RWPE2 (cell line): Measurements from ENCODE around the gene EPB41L4A.

ENCODE experiments used
- ATAC-seq: fragments of 200-7000 bp; cut with Tn5 transposase; 3 replicates; pipeline ENCODE4 v1.9.1; 2021; ENCODE audit warnings: low read depth
- DNase-seq: peaks from one replicate; pipeline ENCODE4 v3.0.0-alpha.2; 2020; ENCODE audit warnings: low spot score
- H3K27ac ChIP-seq: fragments of 450-650 bp; 2 replicates; pipeline ENCODE4 v1.5.1; 2017; ENCODE audit warnings: mild to moderate bottlenecking; ENCODE audit not compliant: poor library complexity, severe bottlenecking
- H3K27me3 ChIP-seq: fragments of 250-450 bp; sonication (Bioruptor Pico); 2 replicates; pipeline ENCODE4 v1.5.1; 2021; ENCODE audit warnings: mild to moderate bottlenecking, moderate library complexity; ENCODE audit not compliant: insufficient read depth, poor library complexity, severe bottlenecking
- H3K36me3 ChIP-seq: fragments of 250-450 bp; sonication (Bioruptor Pico); 2 replicates; pipeline ENCODE4 v1.5.1; 2020; ENCODE audit warnings: low read depth, mild to moderate bottlenecking, moderate library complexity
- H3K4me1 ChIP-seq: fragments of 250-450 bp; sonication (Bioruptor Pico); 2 replicates; pipeline ENCODE4 v1.5.1; 2021; ENCODE audit warnings: mild to moderate bottlenecking, moderate library complexity; ENCODE audit not compliant: insufficient read depth, poor library complexity, severe bottlenecking
- H3K4me3 ChIP-seq: fragments of 250-450 bp; sonication (Bioruptor Pico); 2 replicates; pipeline ENCODE4 v1.5.1; 2021; ENCODE audit warnings: mild to moderate bottlenecking, moderate library complexity; ENCODE audit not compliant: severe bottlenecking
- H3K9me3 ChIP-seq: fragments of 250-450 bp; sonication (Bioruptor Pico); 2 replicates; pipeline ENCODE4 v1.5.1; 2021; ENCODE audit warnings: mild to moderate bottlenecking, moderate library complexity; ENCODE audit not compliant: severe bottlenecking
- TF ChIP-seq, protein P1 (sequence below): fragments of 450-650 bp; IDR thresholded peaks from one replicate; pipeline ENCODE4 v1.5.1; 2017; ENCODE audit warnings: mild to moderate bottlenecking, moderate library complexity; ENCODE audit not compliant: poor library complexity, severe bottlenecking

EPB41L4A gene

DNA sequence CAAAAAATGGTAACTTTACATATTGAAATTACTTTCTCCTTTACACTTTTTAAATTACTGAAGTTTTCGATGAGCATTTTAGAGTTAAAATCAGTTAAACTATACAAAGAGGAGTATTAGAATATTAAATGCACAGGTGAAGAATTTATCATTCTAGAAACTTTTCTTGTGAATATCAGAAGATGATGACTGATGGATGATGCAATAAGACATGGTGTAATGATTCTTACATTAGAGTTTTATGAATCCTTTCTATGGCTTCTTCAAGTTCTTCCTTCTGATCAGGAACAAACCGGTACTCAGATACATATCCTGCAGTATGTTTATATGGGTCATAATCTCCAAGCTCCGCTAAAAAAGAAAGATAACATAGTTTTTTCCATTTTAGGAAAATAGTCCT, 154.4 kb downstream of the EPB41L4A start:
- Histone ChIP-seq H3K36me3 (no peaks in the 10 kb centered on the region), H3K27me3 (no peaks in the 10 kb centered on the region), H3K27ac (no peak overlapping the region), H3K9me3 (no peaks in the 10 kb centered on the region), H3K4me3 (no peak overlapping the region), H3K4me1 (no peaks in the 10 kb centered on the region)
- no peak for DNase-seq
- TF ChIP-seq, protein P1, sequence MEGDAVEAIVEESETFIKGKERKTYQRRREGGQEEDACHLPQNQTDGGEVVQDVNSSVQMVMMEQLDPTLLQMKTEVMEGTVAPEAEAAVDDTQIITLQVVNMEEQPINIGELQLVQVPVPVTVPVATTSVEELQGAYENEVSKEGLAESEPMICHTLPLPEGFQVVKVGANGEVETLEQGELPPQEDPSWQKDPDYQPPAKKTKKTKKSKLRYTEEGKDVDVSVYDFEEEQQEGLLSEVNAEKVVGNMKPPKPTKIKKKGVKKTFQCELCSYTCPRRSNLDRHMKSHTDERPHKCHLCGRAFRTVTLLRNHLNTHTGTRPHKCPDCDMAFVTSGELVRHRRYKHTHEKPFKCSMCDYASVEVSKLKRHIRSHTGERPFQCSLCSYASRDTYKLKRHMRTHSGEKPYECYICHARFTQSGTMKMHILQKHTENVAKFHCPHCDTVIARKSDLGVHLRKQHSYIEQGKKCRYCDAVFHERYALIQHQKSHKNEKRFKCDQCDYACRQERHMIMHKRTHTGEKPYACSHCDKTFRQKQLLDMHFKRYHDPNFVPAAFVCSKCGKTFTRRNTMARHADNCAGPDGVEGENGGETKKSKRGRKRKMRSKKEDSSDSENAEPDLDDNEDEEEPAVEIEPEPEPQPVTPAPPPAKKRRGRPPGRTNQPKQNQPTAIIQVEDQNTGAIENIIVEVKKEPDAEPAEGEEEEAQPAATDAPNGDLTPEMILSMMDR = no peak
- ATAC-seq = no peak

DNA sequence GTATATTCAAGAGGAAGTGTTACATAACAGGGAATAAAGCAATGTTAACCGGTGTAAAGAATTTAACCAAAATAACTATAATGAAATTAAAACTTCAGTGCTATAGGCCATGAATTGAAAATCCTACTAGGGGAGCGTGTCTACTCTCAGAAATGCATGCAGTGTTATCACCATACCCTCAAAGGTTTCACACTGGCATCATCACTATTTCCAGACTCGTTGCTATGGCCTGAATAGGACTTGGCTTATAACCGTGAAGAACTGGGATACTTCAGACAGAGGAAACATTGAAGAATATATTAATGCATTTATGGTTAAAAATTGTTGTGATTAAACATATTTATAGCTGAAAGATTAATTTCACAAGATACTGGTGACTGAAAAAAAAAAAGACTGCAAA, 154.9 kb downstream of the EPB41L4A start:
- H3K9me3 ChIP-seq = no peaks in the 10 kb centered on the region
- H3K4me3 ChIP-seq = no peak overlapping the region
- TF ChIP-seq, protein P1 = no peak
- no peak for DNase-seq
- H3K4me1 ChIP-seq = no peaks in the 10 kb centered on the region
- no peak for ATAC-seq
- no peaks in the 10 kb centered on the region for H3K27me3 ChIP-seq
- H3K36me3 ChIP-seq = no peaks in the 10 kb centered on the region
- no peak overlapping the region for H3K27ac ChIP-seq

DNA sequence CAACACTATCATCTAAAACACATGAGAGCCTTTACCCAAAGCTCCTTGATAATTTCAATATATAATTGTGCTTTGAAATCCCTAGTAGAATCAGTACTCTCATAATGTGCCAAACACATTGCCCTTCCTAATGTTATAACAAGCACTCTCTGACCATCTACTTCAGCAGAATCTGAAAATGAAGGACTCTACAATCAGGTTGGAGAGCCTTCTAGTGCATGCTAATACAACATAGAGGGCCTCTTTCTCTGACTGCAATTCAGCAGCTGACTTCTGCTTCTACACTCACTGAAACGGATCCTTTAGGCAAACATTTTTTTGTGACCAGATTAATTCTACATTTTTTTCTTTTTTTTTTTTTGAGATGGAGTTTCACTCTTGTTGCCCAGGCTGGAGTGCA, 155.6 kb downstream of the EPB41L4A start:
- H3K4me1 ChIP-seq = no peaks in the 10 kb centered on the region
- H3K27me3 ChIP-seq = no peaks in the 10 kb centered on the region
- no peaks in the 10 kb centered on the region for H3K9me3 ChIP-seq
- H3K27ac ChIP-seq = no peak overlapping the region
- no peak overlapping the region for H3K4me3 ChIP-seq
- DNase-seq (no peak), ATAC-seq (no peak)
- H3K36me3 ChIP-seq = no peaks in the 10 kb centered on the region
- TF ChIP-seq, protein P1 = no peak

DNA sequence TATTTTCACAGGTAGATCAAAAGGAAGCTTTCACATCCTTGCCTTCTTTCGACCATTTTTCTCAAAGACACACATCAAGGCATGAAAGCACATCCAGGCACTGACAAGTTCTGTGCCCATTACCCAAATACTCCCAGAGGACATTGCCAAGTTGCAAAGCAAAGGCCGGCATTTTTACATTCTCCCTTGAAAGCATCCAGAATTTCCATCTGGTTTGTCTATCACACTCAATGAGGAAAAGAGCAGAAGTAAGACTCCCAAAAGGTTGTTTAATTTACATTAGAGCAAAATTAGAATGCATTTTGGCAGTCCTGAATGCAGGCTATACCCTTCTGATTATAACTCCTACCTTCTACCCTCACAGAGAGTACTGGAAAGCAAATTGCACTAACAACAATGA, 160.5 kb downstream of the EPB41L4A start:
- H3K4me3 ChIP-seq = no peak overlapping the region
- TF ChIP-seq, protein P1 = no peak
- ATAC-seq = no peak
- H3K27ac ChIP-seq = no peak overlapping the region
- DNase-seq = no peak
- H3K36me3 ChIP-seq = no peaks in the 10 kb centered on the region
- H3K9me3 ChIP-seq = no peaks in the 10 kb centered on the region
- H3K4me1 ChIP-seq = no peaks in the 10 kb centered on the region
- H3K27me3 ChIP-seq = no peaks in the 10 kb centered on the region

DNA sequence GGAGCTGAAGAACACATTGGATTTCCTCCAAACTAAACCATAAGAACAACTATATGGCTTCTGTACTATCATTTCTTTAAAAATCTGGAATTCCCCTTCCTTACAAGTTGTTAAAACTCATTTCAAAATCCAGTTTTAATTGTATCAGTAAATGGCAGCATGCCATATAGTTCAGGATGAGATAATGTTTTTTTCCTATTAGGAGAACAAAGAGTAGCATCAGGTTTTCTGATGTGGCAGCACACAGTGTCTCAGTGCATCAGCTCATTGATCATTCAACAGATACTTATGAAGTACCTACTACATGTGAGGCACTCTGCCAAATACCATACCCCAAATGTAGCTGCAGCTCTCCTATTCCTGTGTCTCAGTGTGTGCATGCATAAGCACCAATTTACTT, 161.1 kb downstream of the EPB41L4A start:
- Histone ChIP-seq H3K27me3 (no peaks in the 10 kb centered on the region), H3K4me3 (no peak overlapping the region), H3K27ac (no peak overlapping the region), H3K4me1 (no peaks in the 10 kb centered on the region), H3K9me3 (no peaks in the 10 kb centered on the region), H3K36me3 (no peaks in the 10 kb centered on the region)
- DNase-seq (no peak), ATAC-seq (no peak)
- TF ChIP-seq, protein P1 = no peak
